Ectodermal cell (in vitro differentiated cells): Measurements from ENCODE around the gene ERAL1.
"Not testable (repeated sequence)": the region's sequence is repeated elsewhere in the genome, so short reads cannot be mapped to it uniquely, and the experiment has no call there.

Experiments
- H3K27ac ChIP-seq: 2 replicates; pipeline ENCODE4 v1.7.0; 2013; ENCODE audit warnings: mild to moderate bottlenecking, low read depth, low read length; ENCODE audit not compliant: insufficient read depth, poor library complexity, severe bottlenecking
- H3K27me3 ChIP-seq: 2 replicates; pipeline ENCODE4 v1.7.0; 2013; ENCODE audit warnings: mild to moderate bottlenecking, low read length; ENCODE audit not compliant: insufficient read depth, control insufficient read depth, poor library complexity, severe bottlenecking
- H3K36me3 ChIP-seq: one replicate; pipeline ENCODE4 v1.7.0; 2013; ENCODE audit warnings: low read length; ENCODE audit not compliant: control insufficient read depth, insufficient read depth
- H3K4me1 ChIP-seq: one replicate; pipeline ENCODE4 v1.7.0; 2013; ENCODE audit warnings: low read length; ENCODE audit not compliant: control insufficient read depth, insufficient read depth
- H3K4me3 ChIP-seq: 2 replicates; pipeline ENCODE4 v1.7.0; 2013; ENCODE audit warnings: low read depth, low read length, control low read depth; ENCODE audit not compliant: insufficient read depth
- H3K9me3 ChIP-seq: 2 replicates; pipeline ENCODE4 v1.7.0; 2013; ENCODE audit warnings: mild to moderate bottlenecking, low read length, moderate library complexity; ENCODE audit not compliant: control insufficient read depth
- WGBS, 2 experiments: methylation state at CpG; one replicate each; pipeline ENCODE4 v1.1.7; 2013; ENCODE audit warnings: missing lambda C conversion rate in 2 of 2; 5-methylcytosine and 5-hydroxymethylcytosine counted together

ERAL1 gene

GRCh38 chr17:28827672-28828071, 27.1 kb upstream of the ERAL1 start:
- H3K9me3 ChIP-seq, result no peaks in the 10 kb centered on the region
- no peak overlapping the region for H3K27ac ChIP-seq
- no peak overlapping the region for H3K4me3 ChIP-seq
- H3K4me1 ChIP-seq, result no peaks in the 10 kb centered on the region
- H3K27me3 ChIP-seq, result no peaks in the 10 kb centered on the region
- WGBS, 2 experiments, result 80% methylated on average over 1 of the region's 1 CpG; no CpG with 5 or more reads in 1 of the 2 experiments
- no peaks in the 10 kb centered on the region for H3K36me3 ChIP-seq

GRCh38 chr17:28828294-28829040, 26.3 kb upstream of the ERAL1 start:
- no peaks in the 10 kb centered on the region for H3K4me1 ChIP-seq
- H3K36me3 ChIP-seq, result no peaks in the 10 kb centered on the region
- H3K27ac ChIP-seq, result no peak overlapping the region
- 93 to 94% methylated on average over 14 to 15 of the region's 15 CpGs for WGBS, 2 experiments
- no peaks in the 10 kb centered on the region for H3K27me3 ChIP-seq
- no peak overlapping the region for H3K4me3 ChIP-seq
- no peaks in the 10 kb centered on the region for H3K9me3 ChIP-seq

GRCh38 chr17:28834420-28834819, 20.4 kb upstream of the ERAL1 start:
- no peaks in the 10 kb centered on the region for H3K4me1 ChIP-seq
- H3K4me3 ChIP-seq, result no peak overlapping the region
- H3K27me3 ChIP-seq, result no peaks in the 10 kb centered on the region
- no peaks in the 10 kb centered on the region for H3K9me3 ChIP-seq
- no peak overlapping the region for H3K27ac ChIP-seq
- no peaks in the 10 kb centered on the region for H3K36me3 ChIP-seq
- WGBS, 2 experiments, result 100% methylated on average over 1 of the region's 1 CpG; no CpG with 5 or more reads in 1 of the 2 experiments

GRCh38 chr17:28836541-28836940, 18.3 kb upstream of the ERAL1 start:
- WGBS, 2 experiments, result 94 to 95% methylated on average over 9 of the region's 10 CpGs
- not testable (repeated sequence) for H3K9me3 ChIP-seq, H3K4me3 ChIP-seq, H3K36me3 ChIP-seq, H3K27ac ChIP-seq, H3K4me1 ChIP-seq, H3K27me3 ChIP-seq

- no peak overlapping the region for H3K27ac ChIP-seq
- 96 to 100% methylated on average over 1 to 2 of the region's 2 CpGs for WGBS, 2 experiments
- H3K9me3 ChIP-seq, result no peaks in the 10 kb centered on the region
- no peak overlapping the region for H3K4me3 ChIP-seq
- peaks cover 5% of the 10 kb centered on the region for H3K4me1 ChIP-seq
- H3K27me3 ChIP-seq, result no peaks in the 10 kb centered on the region
- no peaks in the 10 kb centered on the region for H3K36me3 ChIP-seq
Observed at GRCh38 chr17:28839221-28839620, 15.6 kb upstream of the ERAL1 start.

- peak overlapping the region; percentile 58 for H3K4me3 ChIP-seq
- 21 to 25% methylated on average over 6 of the region's 6 CpGs for WGBS, 2 experiments
- no peak overlapping the region for H3K27ac ChIP-seq
- no peaks in the 10 kb centered on the region for H3K9me3 ChIP-seq
- H3K27me3 ChIP-seq, result no peaks in the 10 kb centered on the region
- peaks cover 5% of the 10 kb centered on the region for H3K4me1 ChIP-seq
- no peaks in the 10 kb centered on the region for H3K36me3 ChIP-seq
Observed at GRCh38 chr17:28841901-28842281, 12.9 kb upstream of the ERAL1 start.

GRCh38 chr17:28842282-28843012, 12.4 kb upstream of the ERAL1 start, which contains the start of gene FAM222B:
TSS of gene FAM222B (minus strand) at chr17:28842790. CDS start at chr17:28766667, 76,123 bp downstream.
- no peaks in the 10 kb centered on the region for H3K9me3 ChIP-seq
- H3K4me1 ChIP-seq, result peaks cover 5% of the 10 kb centered on the region
- H3K27me3 ChIP-seq, result no peaks in the 10 kb centered on the region
- H3K4me3 ChIP-seq, result peak within 1 kb of the TSS; percentile 58
- no peaks in the 10 kb centered on the region for H3K36me3 ChIP-seq
- H3K27ac ChIP-seq, result no peak within 1 kb of the TSS
- 0 to 1% methylated on average over 44 of the region's 44 CpGs for WGBS, 2 experiments

- Histone ChIP-seq H3K4me3 (no peak overlapping the region), H3K9me3 (no peaks in the 10 kb centered on the region), H3K4me1 (peaks cover 5% of the 10 kb centered on the region), H3K36me3 (no peaks in the 10 kb centered on the region), H3K27ac (no peak overlapping the region), H3K27me3 (no peaks in the 10 kb centered on the region)
- WGBS, 2 experiments, result 95 to 97% methylated on average over 6 of the region's 6 CpGs
Observed at GRCh38 chr17:28843816-28844148, 11.0 kb upstream of the ERAL1 start.

GRCh38 chr17:28846231-28846630, 8.6 kb upstream of the ERAL1 start:
- Histone ChIP-seq H3K36me3 (no peaks in the 10 kb centered on the region), H3K27ac (no peak overlapping the region), H3K4me1 (peaks cover 5% of the 10 kb centered on the region), H3K9me3 (no peaks in the 10 kb centered on the region), H3K27me3 (no peaks in the 10 kb centered on the region), H3K4me3 (no peak overlapping the region)
- WGBS, 2 experiments, result 95% methylated on average over 10 of the region's 10 CpGs

GRCh38 chr17:28846699-28847098, 8.1 kb upstream of the ERAL1 start:
- not testable (repeated sequence) for H3K9me3 ChIP-seq, H3K36me3 ChIP-seq, H3K27ac ChIP-seq, H3K4me1 ChIP-seq, H3K27me3 ChIP-seq, H3K4me3 ChIP-seq
- 91 to 93% methylated on average over 9 of the region's 9 CpGs for WGBS, 2 experiments
